SJCRH30 (cell line): Measurements from ENCODE around the gene FUT4. TPM values are rescaled to one million over a fixed set of nuclear protein-coding genes. Genes with fewer than 3 reads are reported as not detected.
"Not testable (repeated sequence)": the region's sequence is repeated elsewhere in the genome, so short reads cannot be mapped to it uniquely, and the experiment has no call there.

Experiments
- DNase-seq, 2 experiments: peaks; one replicate each; pipeline ENCODE4 v3.0.0-alpha.2; 2015 to 2020
- H3K27ac ChIP-seq: fragments of 250-450 bp; sonication (Bioruptor Pico); 2 replicates; pipeline ENCODE4 v1.5.1; 2020; ENCODE audit warnings: mild to moderate bottlenecking, moderate library complexity
- H3K27me3 ChIP-seq: fragments of 250-450 bp; sonication (Bioruptor Pico); 2 replicates; pipeline ENCODE4 v1.5.1; 2020; ENCODE audit warnings: mild to moderate bottlenecking, moderate library complexity
- H3K36me3 ChIP-seq: fragments of 250-450 bp; sonication (Bioruptor Pico); 2 replicates; pipeline ENCODE4 v1.5.1; 2020; ENCODE audit warnings: mild to moderate bottlenecking, moderate library complexity
- H3K4me1 ChIP-seq: fragments of 250-450 bp; sonication (Bioruptor Pico); 2 replicates; pipeline ENCODE4 v1.5.1; 2020; ENCODE audit warnings: mild to moderate bottlenecking, moderate library complexity
- H3K4me3 ChIP-seq: fragments of 250-450 bp; sonication (Bioruptor Pico); 2 replicates; pipeline ENCODE4 v1.5.1; 2020; ENCODE audit warnings: mild to moderate bottlenecking, moderate library complexity
- H3K9me3 ChIP-seq: fragments of 250-450 bp; sonication (Bioruptor Pico); replicated peaks from 2 replicates; pipeline ENCODE4 v1.5.1; 2020; ENCODE audit warnings: mild to moderate bottlenecking, moderate library complexity
- total RNA-seq: library from RNA; depleted of rRNA; stranded (reverse); fragments of >200 nt; shearing (Covaris generic); gene quantifications from 2 replicates; pipeline ENCODE4 v1.2.3, GENCODE V29; 2014; rRNA removed

Gene FUT4, protein sequence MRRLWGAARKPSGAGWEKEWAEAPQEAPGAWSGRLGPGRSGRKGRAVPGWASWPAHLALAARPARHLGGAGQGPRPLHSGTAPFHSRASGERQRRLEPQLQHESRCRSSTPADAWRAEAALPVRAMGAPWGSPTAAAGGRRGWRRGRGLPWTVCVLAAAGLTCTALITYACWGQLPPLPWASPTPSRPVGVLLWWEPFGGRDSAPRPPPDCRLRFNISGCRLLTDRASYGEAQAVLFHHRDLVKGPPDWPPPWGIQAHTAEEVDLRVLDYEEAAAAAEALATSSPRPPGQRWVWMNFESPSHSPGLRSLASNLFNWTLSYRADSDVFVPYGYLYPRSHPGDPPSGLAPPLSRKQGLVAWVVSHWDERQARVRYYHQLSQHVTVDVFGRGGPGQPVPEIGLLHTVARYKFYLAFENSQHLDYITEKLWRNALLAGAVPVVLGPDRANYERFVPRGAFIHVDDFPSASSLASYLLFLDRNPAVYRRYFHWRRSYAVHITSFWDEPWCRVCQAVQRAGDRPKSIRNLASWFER
- total RNA-seq, result 0.42 and 0.46 TPM in 2 replicates

GRCh38 chr11:94543695-94544645, at the start of gene FUT4:
TSS of gene FUT4 (plus strand) at chr11:94543921. CDS start at chr11:94544134, 213 bp downstream.
- peak within 1 kb of the TSS; percentile 51 for H3K4me3 ChIP-seq
- peak; percentile 32 to 49 for DNase-seq
- no peaks in the 10 kb centered on the region for H3K9me3 ChIP-seq
- H3K27me3 ChIP-seq, result no peaks in the 10 kb centered on the region
- no peaks in the 10 kb centered on the region for H3K4me1 ChIP-seq
- no peaks in the 10 kb centered on the region for H3K36me3 ChIP-seq
- H3K27ac ChIP-seq, result peak within 1 kb of the TSS; percentile 53; the same call in 1 of the 2 replicates

- H3K9me3 ChIP-seq, result no peaks in the 10 kb centered on the region
- peak overlapping the region; percentile 89 for H3K4me3 ChIP-seq
- no peaks in the 10 kb centered on the region; the same call in 1 of the 2 replicates for H3K36me3 ChIP-seq
- no peaks in the 10 kb centered on the region for H3K27me3 ChIP-seq
- peaks cover 3% of the 10 kb centered on the region; the same call in 1 of the 2 replicates for H3K4me1 ChIP-seq
- peak overlapping the region; percentile 91 for H3K27ac ChIP-seq
- no peak for DNase-seq
Measured at GRCh38 chr11:94494126-94494680, 49.5 kb upstream of the FUT4 start.

DNA sequence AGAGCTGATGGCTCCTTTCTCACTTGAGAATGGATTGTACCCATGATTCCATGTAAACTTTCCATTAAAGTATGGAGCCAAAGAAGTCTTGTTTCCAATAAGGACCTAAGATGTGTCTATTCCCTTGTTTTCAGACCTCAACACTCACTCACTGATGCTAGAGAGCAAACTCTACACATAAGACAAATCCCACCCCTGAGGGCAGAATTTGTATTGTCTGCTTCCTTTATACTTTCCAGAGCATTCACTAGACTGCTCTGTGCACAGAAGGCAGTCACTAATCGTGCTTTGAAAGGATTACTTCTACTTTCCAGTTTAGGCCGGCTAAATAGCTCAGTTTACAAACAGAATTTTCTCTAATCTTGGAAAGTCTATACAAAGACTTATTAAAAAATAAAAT, 43.5 kb upstream of the FUT4 start:
- no peaks in the 10 kb centered on the region for H3K4me1 ChIP-seq
- no peaks in the 10 kb centered on the region for H3K27me3 ChIP-seq
- H3K27ac ChIP-seq, result no peak overlapping the region
- no peaks in the 10 kb centered on the region for H3K36me3 ChIP-seq
- no peak overlapping the region for H3K4me3 ChIP-seq
- no peak for DNase-seq
- no peaks in the 10 kb centered on the region for H3K9me3 ChIP-seq

GRCh38 chr11:94501522-94501921, 42.2 kb upstream of the FUT4 start:
- Histone ChIP-seq H3K9me3 (no peaks in the 10 kb centered on the region), H3K27ac (no peak overlapping the region), H3K4me3 (no peak overlapping the region), H3K36me3 (no peaks in the 10 kb centered on the region), H3K4me1 (no peaks in the 10 kb centered on the region), H3K27me3 (no peaks in the 10 kb centered on the region)
- no peak for DNase-seq

DNA sequence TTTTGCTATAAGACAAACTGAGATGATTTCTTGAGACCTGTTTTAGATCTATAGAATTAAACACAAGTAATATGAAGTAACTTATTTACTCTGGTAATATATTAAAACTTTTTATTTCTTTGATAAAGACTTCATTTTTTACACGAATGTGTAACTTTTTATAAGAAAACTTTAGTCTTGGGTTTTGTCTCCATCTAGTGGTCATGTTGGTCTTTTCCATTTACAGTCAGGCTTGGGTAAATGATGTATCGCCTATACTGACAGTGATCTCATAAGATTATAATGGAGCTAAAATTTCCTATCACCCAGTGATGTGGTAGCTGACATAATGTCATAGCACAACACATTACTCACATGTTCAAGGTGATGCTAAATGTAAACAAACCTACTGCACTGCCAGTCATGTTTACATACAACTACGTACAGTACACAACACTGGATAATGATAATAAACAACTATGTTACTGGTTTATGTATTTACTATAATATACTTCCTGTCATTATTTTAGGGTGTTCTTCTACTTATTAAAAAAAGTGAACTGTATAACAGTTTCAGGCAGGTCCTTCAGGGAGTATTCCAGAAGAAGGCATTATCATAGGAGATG, 38.9 kb upstream of the FUT4 start:
- Histone ChIP-seq H3K27me3 (no peaks in the 10 kb centered on the region), H3K27ac (no peak overlapping the region), H3K9me3 (no peaks in the 10 kb centered on the region), H3K36me3 (no peaks in the 10 kb centered on the region), H3K4me1 (no peaks in the 10 kb centered on the region), H3K4me3 (no peak overlapping the region)
- DNase-seq, result peak in 1 of 2 experiments; percentile 62

DNA sequence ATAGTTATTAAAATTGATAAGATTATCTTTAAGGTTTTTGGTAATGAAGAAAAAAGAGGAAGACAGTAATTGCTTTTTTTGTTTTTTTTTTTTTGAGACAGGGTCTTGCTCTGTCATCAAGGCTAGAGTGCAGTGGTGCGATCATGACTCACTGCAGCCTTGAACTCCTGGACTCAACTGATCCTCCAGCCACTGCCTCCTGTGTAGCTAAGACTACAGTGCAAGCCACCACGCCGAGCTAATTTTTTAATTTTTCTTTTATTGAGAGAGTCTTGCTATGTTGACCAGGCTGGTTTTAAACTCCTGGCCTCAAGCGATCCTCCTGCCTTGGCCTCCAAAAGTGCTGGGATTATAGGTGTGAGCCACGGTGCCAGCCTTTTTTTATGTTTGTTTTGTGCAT, 37.2 kb upstream of the FUT4 start:
- H3K4me3 ChIP-seq, H3K36me3 ChIP-seq, DNase-seq, H3K4me1 ChIP-seq, H3K9me3 ChIP-seq, H3K27ac ChIP-seq, H3K27me3 ChIP-seq: not testable (repeated sequence)

- H3K9me3 ChIP-seq, result no peaks in the 10 kb centered on the region
- DNase-seq, result no peak
- no peaks in the 10 kb centered on the region for H3K27me3 ChIP-seq
- H3K27ac ChIP-seq, result no peak overlapping the region
- H3K4me3 ChIP-seq, result no peak overlapping the region
- no peaks in the 10 kb centered on the region for H3K4me1 ChIP-seq
- no peaks in the 10 kb centered on the region for H3K36me3 ChIP-seq
Measured at GRCh38 chr11:94507485-94507884, 36.2 kb upstream of the FUT4 start.

DNA sequence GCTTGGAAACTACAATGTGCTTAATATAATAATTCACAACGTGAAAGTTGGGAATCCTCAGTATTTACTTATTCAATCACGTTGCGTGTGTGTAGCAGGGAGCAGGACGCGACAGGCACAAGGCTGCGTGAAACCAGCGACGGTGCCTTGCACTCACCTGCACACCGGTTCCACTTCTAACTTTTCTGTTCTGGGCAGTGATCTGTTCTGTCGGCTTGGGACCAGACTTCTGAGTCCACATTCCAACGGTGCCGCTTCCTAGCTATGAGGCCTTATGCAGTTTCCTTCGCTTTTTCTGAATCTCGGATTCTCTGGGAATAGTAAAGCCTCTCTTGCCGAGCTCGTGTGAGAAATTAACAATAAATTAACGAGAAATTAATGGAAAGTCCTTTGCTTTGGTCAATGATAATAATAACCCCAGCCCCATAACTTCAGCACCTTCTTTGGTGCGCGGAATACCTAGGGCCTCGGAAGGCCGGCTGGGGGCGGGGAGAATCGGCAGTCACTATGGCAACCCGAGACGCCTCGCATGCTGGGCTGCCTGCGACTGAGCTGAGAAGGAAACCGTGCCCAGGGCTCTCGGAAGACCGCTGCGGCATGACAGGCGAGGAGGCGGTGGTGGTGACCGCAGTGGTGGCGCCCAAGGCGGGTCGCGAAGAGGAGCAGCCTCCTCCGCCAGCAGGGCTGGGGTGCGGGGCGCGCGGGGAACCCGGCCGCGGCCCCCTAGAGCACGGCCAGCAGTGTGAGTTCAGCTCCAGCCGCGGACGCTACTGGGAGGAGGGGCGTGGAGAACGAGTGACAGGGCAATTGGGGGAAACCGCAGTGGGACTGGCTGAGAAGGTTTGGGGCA, 31.6 kb upstream of the FUT4 start, which contains the start of gene C11orf97:
TSS of gene C11orf97 (plus strand) at position 530 of the 850 bp plus-strand sequence. CDS start at position 598, 68 bp downstream.
- Histone ChIP-seq H3K4me1 (no peaks in the 10 kb centered on the region), H3K36me3 (no peaks in the 10 kb centered on the region), H3K27ac (no peak within 1 kb of the TSS), H3K9me3 (no peaks in the 10 kb centered on the region), H3K4me3 (peak within 1 kb of the TSS; percentile 58), H3K27me3 (no peaks in the 10 kb centered on the region)
- peak; percentile 37 to 53 for DNase-seq

GRCh38 chr11:94513091-94513490, 30.6 kb upstream of the FUT4 start:
- Histone ChIP-seq H3K4me3 (no peak overlapping the region), H3K9me3 (no peaks in the 10 kb centered on the region), H3K27me3 (no peaks in the 10 kb centered on the region), H3K36me3 (no peaks in the 10 kb centered on the region), H3K4me1 (no peaks in the 10 kb centered on the region), H3K27ac (no peak overlapping the region)
- DNase-seq, result no peak

DNA sequence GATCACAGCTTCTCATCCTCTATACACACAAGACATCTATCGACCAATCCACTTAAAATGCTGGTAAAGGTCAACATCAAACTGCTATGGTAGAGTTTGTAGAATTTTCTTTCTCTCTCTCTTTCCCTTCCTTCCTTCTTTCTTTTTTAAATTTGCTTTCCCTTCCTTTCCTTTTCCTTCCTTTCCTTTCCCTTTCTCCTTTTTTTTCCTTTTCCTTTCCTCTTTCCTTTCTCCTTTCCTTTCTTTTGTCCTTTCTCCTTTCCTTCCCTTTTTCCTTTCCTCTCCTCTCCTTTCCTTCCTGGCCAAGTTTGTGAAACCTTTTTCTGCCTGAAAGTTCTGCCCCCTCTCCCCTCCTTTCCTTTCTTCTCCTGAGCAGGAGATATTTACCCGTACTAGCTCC, 28.3 kb upstream of the FUT4 start:
- no peaks in the 10 kb centered on the region for H3K27me3 ChIP-seq
- H3K36me3 ChIP-seq, result no peaks in the 10 kb centered on the region
- no peak for DNase-seq
- no peak overlapping the region for H3K27ac ChIP-seq
- no peak overlapping the region for H3K4me3 ChIP-seq
- no peaks in the 10 kb centered on the region for H3K4me1 ChIP-seq
- no peaks in the 10 kb centered on the region for H3K9me3 ChIP-seq

DNA sequence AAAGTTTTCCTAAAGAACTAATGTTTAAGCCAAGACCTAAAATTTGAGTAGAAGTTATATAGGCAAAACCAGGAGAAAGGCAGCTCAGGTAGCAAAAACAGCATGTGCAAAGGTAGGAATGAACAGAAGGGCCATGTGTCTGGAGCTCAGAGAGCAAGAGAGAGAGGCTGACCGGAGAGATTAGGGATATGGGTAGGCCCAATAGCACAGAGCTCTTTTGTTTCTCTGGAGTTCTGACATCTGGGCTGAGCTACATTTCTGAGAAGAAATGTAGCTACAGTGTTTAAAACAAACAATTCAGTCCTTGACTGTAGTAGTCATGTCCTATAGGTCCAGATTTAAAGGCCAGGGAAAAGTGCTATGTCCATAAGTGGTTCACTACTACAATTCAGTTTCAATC, 27.0 kb upstream of the FUT4 start:
- no peaks in the 10 kb centered on the region for H3K4me1 ChIP-seq
- H3K36me3 ChIP-seq, result no peaks in the 10 kb centered on the region
- H3K4me3 ChIP-seq, result no peak overlapping the region
- H3K27ac ChIP-seq, result no peak overlapping the region
- no peaks in the 10 kb centered on the region for H3K27me3 ChIP-seq
- no peaks in the 10 kb centered on the region for H3K9me3 ChIP-seq
- no peak for DNase-seq

GRCh38 chr11:94518300-94518699, 25.4 kb upstream of the FUT4 start:
- no peak overlapping the region for H3K27ac ChIP-seq
- H3K27me3 ChIP-seq, result no peaks in the 10 kb centered on the region
- H3K4me3 ChIP-seq, result no peak overlapping the region
- DNase-seq, result no peak
- H3K4me1 ChIP-seq, result no peaks in the 10 kb centered on the region
- no peaks in the 10 kb centered on the region for H3K36me3 ChIP-seq
- H3K9me3 ChIP-seq, result no peaks in the 10 kb centered on the region

DNA sequence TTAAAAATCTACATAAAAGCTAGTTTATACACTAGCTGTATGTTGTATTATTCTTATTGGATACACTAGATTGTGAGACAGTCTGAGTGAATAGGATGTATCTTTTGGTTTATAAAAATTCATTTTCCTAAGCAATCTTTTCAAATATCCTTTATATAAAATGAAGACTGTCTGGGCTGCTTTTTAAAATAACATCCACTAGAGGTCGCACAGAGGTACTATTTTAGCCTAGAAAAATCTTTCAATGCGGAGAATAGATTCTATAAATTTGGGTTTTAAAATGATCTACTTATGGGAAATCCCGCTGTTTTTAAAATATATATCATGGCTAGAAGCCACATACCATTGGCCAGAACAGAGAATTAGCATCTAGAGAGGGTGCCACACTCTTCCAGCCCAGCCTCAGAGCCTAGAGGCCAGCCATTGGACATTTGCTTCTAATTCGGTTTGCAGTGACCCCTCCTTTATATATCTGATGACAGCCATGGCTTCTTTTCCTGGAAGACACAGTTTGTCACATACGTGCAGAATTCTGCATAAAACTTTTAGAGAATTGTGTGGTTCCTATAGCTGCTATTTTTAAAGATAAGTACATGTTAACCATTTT, 24.1 kb upstream of the FUT4 start:
- H3K36me3 ChIP-seq, result no peaks in the 10 kb centered on the region
- no peak overlapping the region for H3K27ac ChIP-seq
- DNase-seq, result peak in 1 of 2 experiments; percentile 54
- H3K4me3 ChIP-seq, result no peak overlapping the region
- no peaks in the 10 kb centered on the region for H3K27me3 ChIP-seq
- no peaks in the 10 kb centered on the region for H3K9me3 ChIP-seq
- no peaks in the 10 kb centered on the region for H3K4me1 ChIP-seq
